K562 (cell line): ENCODE measurements around the gene PNKD. TPM values are rescaled to one million over a fixed set of nuclear protein-coding genes. Genes with fewer than 3 reads are reported as not detected.

Experiments
- ATAC-seq: fragments of 200-7000 bp; cut with Tn5 transposase; 3 replicates; pipeline ENCODE4 v1.9.1; 2020; ENCODE audit warnings: moderate library complexity
- BruUV-seq: library from RNA; stranded (reverse); fragments of 400-500 nt; replicated peaks from 2 replicates; lab custom pipeline; 2021; lab: Mats Ljungman, UMichigan
- CTCF ChIA-PET: fragments of 300-600 bp; formaldehyde crosslinking; extraction: SDS; loops from one replicate; lab custom pipeline; 2021; ENCODE audit warnings: low intra/inter-chr PET ratio; lab: Yijun Ruan, JAX
- POLR2A ChIA-PET: fragments of 300-600, 350-650 bp; sonication (Branson Sonifier 250); formaldehyde crosslinking; extraction: SDS; loops from one replicate; lab custom pipeline; 2021; ENCODE audit warnings: antibody characterized with exemption, inconsistent platforms; lab: Yijun Ruan, JAX
- DNase-seq, 4 experiments: peaks; one replicate each; pipeline versions ENCODE4 v3.0.0 to v3.0.0-alpha.2; 2011 to 2018; ENCODE audit warnings: low spot score in 3 of 4, mixed read lengths in 3 of 4; ENCODE audit errors: extremely low read depth in 1 of 4
- FAIRE-seq: peaks from 2 replicates; lab custom pipeline; 2011; peaks lifted over from hg19 to GRCh38; lab: Jason Lieb, UNC
- H2AFZ ChIP-seq: 2 replicates; pipeline ENCODE4 v1.6.0; 2011; ENCODE audit warnings: low read depth, low read length, control low read depth, inconsistent platforms
- H3K27ac ChIP-seq: fragments of 200-600 bp; 3 replicates; pipeline ENCODE4 v1.8.0; 2011; ENCODE audit warnings: low read depth, mild to moderate bottlenecking, control low read depth, inconsistent platforms, low read length, moderate library complexity, mixed read lengths; ENCODE audit errors: extremely low read depth
- H3K27me3 ChIP-seq, 2 experiments: fragments of 300-600 bp in 1 of 2; 2 replicates in 1 of 2; 3 replicates in 1 of 2; pipeline versions ENCODE4 v1.6.0 to v1.8.0; 2011; ENCODE audit warnings: inconsistent platforms in 2 of 2, low read length in 2 of 2, mild to moderate bottlenecking in 1 of 2, mixed read lengths in 1 of 2, moderate library complexity in 1 of 2; ENCODE audit not compliant: control insufficient read depth in 2 of 2, insufficient read depth in 2 of 2
- H3K36me3 ChIP-seq: fragments of 300-600 bp; 3 replicates; pipeline ENCODE4 v1.8.0; 2011; ENCODE audit warnings: mild to moderate bottlenecking, low read length, inconsistent platforms; ENCODE audit not compliant: control insufficient read depth, insufficient read depth
- H3K4me1 ChIP-seq, 2 experiments: fragments of 200-600 bp in 1 of 2; replicated peaks in 1 of 2; 2 replicates in 1 of 2; 3 replicates in 1 of 2; pipeline versions ENCODE4 v1.5.1 to v1.8.0; 2011; ENCODE audit warnings: inconsistent platforms in 2 of 2, low read length in 2 of 2, mild to moderate bottlenecking in 1 of 2, mixed read lengths in 1 of 2, moderate library complexity in 1 of 2; ENCODE audit not compliant: control insufficient read depth in 2 of 2, insufficient read depth in 2 of 2
- H3K4me2 ChIP-seq: 2 replicates; pipeline ENCODE4 v1.6.1; 2011; ENCODE audit warnings: low read length, control low read depth, inconsistent platforms, mixed read lengths; ENCODE audit not compliant: insufficient read depth
- H3K4me3 ChIP-seq: fragments of 200-600 bp; sonication (generic), shearing (Covaris generic); 2 replicates; pipeline ENCODE4 v1.5.1; 2016; ENCODE audit warnings: control low read depth, inconsistent platforms
- H3K79me2 ChIP-seq: fragments of 200-600 bp; 3 replicates; pipeline ENCODE4 v1.8.0; 2011; ENCODE audit warnings: low read length, inconsistent platforms; ENCODE audit not compliant: control insufficient read depth, insufficient read depth
- H3K9ac ChIP-seq, 2 experiments: 2 replicates each; pipeline versions ENCODE4 v1.6.0 to v1.6.1; 2011; ENCODE audit warnings: low read depth in 2 of 2, low read length in 2 of 2, control low read depth in 1 of 2, inconsistent platforms in 1 of 2, mild to moderate bottlenecking in 1 of 2, mixed read lengths in 1 of 2; ENCODE audit not compliant: insufficient read depth in 1 of 2
- H3K9me1 ChIP-seq: one replicate; pipeline ENCODE4 v1.6.0; 2011; ENCODE audit warnings: inconsistent platforms, mild to moderate bottlenecking, low read length, moderate library complexity; ENCODE audit not compliant: control insufficient read depth, insufficient read depth
- H3K9me3 ChIP-seq: replicated peaks from 2 replicates; pipeline ENCODE4 v1.5.1; 2011; ENCODE audit warnings: low read depth, low read length, inconsistent platforms; ENCODE audit not compliant: control insufficient read depth, insufficient read depth
- H4K20me1 ChIP-seq: replicated peaks from 2 replicates; pipeline ENCODE4 v1.6.1; 2011; ENCODE audit warnings: low read length, inconsistent platforms, mixed read lengths; ENCODE audit not compliant: control insufficient read depth, insufficient read depth
- E2F3 ChIP-seq: fragments of 250-450 bp; sonication (Bioruptor Pico); IDR thresholded peaks from 2 replicates; pipeline ENCODE4 v1.4.0; 2020; ENCODE audit warnings: mild to moderate bottlenecking
- ETS2 ChIP-seq: IDR thresholded peaks from 2 replicates; pipeline ENCODE4 v1.6.1; 2016; ENCODE audit warnings: borderline replicate concordance, missing genetic modification characterization, mild to moderate bottlenecking, moderate library complexity, missing compliant biosample characterization; ENCODE audit not compliant: poor library complexity, severe bottlenecking
- FIP1L1 ChIP-seq: fragments of 200-400 bp; formaldehyde crosslinking; IDR thresholded peaks from 2 replicates; pipeline ENCODE4 v1.6.1; 2018; ENCODE audit warnings: mild to moderate bottlenecking, low read depth, low read length; ENCODE audit not compliant: poor library complexity, severe bottlenecking
- FOS ChIP-seq: IDR thresholded peaks from 3 replicates; pipeline ENCODE4 v1.6.1; 2011; ENCODE audit not compliant: insufficient read length; ENCODE audit errors: extremely low read depth
- HDAC2 ChIP-seq: fragments of 450-650 bp; IDR thresholded peaks from 2 replicates; pipeline ENCODE4 v1.6.1; 2016; ENCODE audit warnings: mild to moderate bottlenecking
- IFI16 ChIP-seq: fragments of 250-450 bp; sonication (Bioruptor Pico); IDR thresholded peaks from 2 replicates; pipeline ENCODE4 v2.1.2; 2022; ENCODE audit warnings: mild to moderate bottlenecking, inconsistent platforms
- MEF2A ChIP-seq: IDR thresholded peaks from 2 replicates; pipeline ENCODE4 v1.6.1; 2011; ENCODE audit warnings: low read depth, mild to moderate bottlenecking, low read length, moderate library complexity; ENCODE audit not compliant: control insufficient read depth
- RB1 ChIP-seq: fragments of 450-650 bp; IDR thresholded peaks from 2 replicates; pipeline ENCODE4 v1.6.1; 2017; ENCODE audit warnings: low read depth, mild to moderate bottlenecking
- RFX7 ChIP-seq: fragments of 250-450 bp; sonication (Bioruptor Pico); IDR thresholded peaks from 2 replicates; pipeline ENCODE4 v1.5.1; 2021; ENCODE audit warnings: mild to moderate bottlenecking
- TBP ChIP-seq: optimal IDR thresholded peaks from 2 replicates; pipeline ENCODE3; 2011; ENCODE audit warnings: low read depth, low read length, improper control_type of control experiment
- ZC3H4 ChIP-seq: sonication (generic); formaldehyde crosslinking; IDR thresholded peaks from 2 replicates; pipeline ENCODE4 v1.9.0; 2021; ENCODE audit warnings: missing genetic modification reagents, borderline replicate concordance
- ZNF232 ChIP-seq: sonication (generic); formaldehyde crosslinking; IDR thresholded peaks from 2 replicates; pipeline ENCODE4 v1.8.0; 2022; ENCODE audit warnings: mild to moderate bottlenecking, missing genetic modification reagents
- ZNF239 ChIP-seq: fragments of 250-450 bp; sonication (Bioruptor Pico); IDR thresholded peaks from 2 replicates; pipeline ENCODE4 v1.4.0; 2020; ENCODE audit warnings: mild to moderate bottlenecking
- ZNF282 ChIP-seq: sonication (generic); formaldehyde crosslinking; IDR thresholded peaks from 2 replicates; pipeline ENCODE4 v1.8.1; 2023; ENCODE audit warnings: missing genetic modification reagents
- ZNF699 ChIP-seq: fragments of 250-450 bp; sonication (Bioruptor Pico); IDR thresholded peaks from 2 replicates; pipeline ENCODE4 v1.8.0; 2021; ENCODE audit warnings: mild to moderate bottlenecking, moderate library complexity; ENCODE audit not compliant: insufficient replicate concordance
- ZNF780A ChIP-seq: fragments of 250-450 bp; sonication (Bioruptor Pico); IDR thresholded peaks from 2 replicates; pipeline ENCODE4 v1.5.0; 2021; ENCODE audit warnings: mild to moderate bottlenecking
- ZNF785 ChIP-seq: fragments of 250-450 bp; sonication (Bioruptor Pico); IDR thresholded peaks from 2 replicates; pipeline ENCODE4 v1.4.0; 2020; ENCODE audit warnings: mild to moderate bottlenecking
- WGBS: fragments of 100-300 bp; shearing (Covaris generic); methylation state at CpG from one replicate; pipeline ENCODE4 v1.1.6; 2016; ENCODE audit warnings: low coverage, mixed read lengths; ENCODE audit not compliant: insufficient coverage; ENCODE audit errors: missing lambda C conversion rate; 5-methylcytosine and 5-hydroxymethylcytosine counted together
- in situ Hi-C: fragments of 300-500 bp; cut with MboI; formaldehyde crosslinking; loops from 4 replicates; pipeline ENCODE4 v1.15.0; 2018; ENCODE audit warnings: inconsistent platforms, mixed read lengths
- intact Hi-C: fragments of 100-400 bp; cut with micrococcal nuclease; formaldehyde crosslinking; loops from 2 replicates; pipeline ENCODE4 v1.14.2; 2022
- polyA plus RNA-seq, 8 experiments: library from polyadenylated mRNA; depleted of rRNA in 4 of 8; stranded (reverse) in 5 of 8; unstranded in 3 of 8; fragments of >200 nt; fragmentation: Nextera tagmentation in 2 of 8; fragmentation: Illumina TruSeq in 1 of 8; extraction: Ambion mirVana in 2 of 8; extraction: Trizol in 1 of 8; gene quantifications; 2 replicates each; pipeline versions ENCODE4 v1.2.1 to v1.2.3, GENCODE V29; 2011 to 2014; ENCODE audit warnings: inconsistent platforms in 1 of 8, missing spikeins in 1 of 8
- total RNA-seq, 7 experiments: library from RNA; depleted of rRNA in 6 of 7; stranded (reverse); fragments of >200 nt in 6 of 7; fragmentation: Illumina TruSeq in 2 of 7; extraction: Trizol in 2 of 7; gene quantifications; 2 replicates each; pipeline versions ENCODE4 v1.2.1 to v1.2.3, GENCODE V29; 2011 to 2021; ENCODE audit warnings: low replicate concordance in 1 of 7

PNKD gene
- total and polyA plus RNA-seq, 9 of the 15 experiments (the other 6 are each of a cell fraction or from before 2014, with no cell fraction given) = 26.0 to 105 (median 60.1) TPM

DNA sequence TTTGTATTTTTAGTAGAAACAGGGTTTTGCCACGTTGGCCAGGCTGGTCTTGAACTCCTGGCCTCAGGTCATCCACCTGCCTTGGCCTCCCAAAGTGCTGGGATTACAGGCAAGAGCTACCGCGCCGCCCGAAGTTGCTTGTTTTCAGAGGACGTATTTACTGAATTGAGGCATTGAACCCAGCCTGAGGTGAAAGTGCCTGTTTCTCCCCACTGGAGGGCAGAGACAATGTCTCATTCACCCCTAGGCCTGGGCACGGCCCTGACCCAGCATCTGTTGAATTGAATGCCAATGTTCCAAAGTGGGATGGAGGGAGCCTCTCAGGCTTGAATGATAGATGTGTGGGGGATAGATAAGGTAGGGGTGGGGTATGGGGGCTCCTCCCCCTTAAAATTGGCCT is 26.5 kb downstream of the PNKD start (continued):
- TF ChIP-seq E2F3 (CRISPR knock-in tag) (no peak), ZNF785 (CRISPR knock-in tag) (no peak), ZNF699 (CRISPR knock-in tag) (no peak), MEF2A (no peak), ZNF232 (no peak), TBP (no peak), HDAC2 (no peak), RB1 (no peak)

DNA sequence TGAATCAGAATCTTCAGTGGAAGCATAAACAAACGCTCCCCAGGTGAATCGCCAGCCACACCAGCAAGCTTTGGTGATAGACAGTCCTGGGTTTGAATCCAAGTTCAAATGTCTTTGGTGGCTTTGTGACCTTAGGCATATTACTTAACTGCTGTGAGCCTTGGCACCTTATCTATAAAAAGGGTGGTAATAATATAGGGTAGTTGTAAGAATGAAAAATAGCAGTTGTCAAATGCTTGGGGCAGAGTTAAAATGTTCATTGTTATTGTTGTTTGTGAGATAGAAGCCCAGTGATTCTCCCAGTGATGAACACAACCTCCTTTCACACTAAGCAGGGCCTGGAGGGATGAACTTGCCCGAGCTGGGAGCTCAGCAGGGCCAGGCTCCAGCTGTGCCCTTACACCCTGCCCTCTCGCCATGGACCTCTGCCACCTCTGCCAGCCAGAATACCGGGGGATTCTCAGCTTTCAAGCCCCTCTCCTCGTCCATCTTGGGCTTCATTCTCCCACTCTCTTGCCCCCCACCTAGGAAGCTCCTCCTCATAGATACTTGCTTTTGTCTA is 28.1 kb downstream of the PNKD start:
- no peak overlapping the region; a peak in 1 of 4 replicates for H3K9ac ChIP-seq
- intact Hi-C loops = no loop called here

More for the DNA sequence above, 28.1 kb downstream of the PNKD start:
- Histone ChIP-seq H3K9me3 (no peaks in the 10 kb centered on the region), H3K27ac (no peak overlapping the region), H3K4me1 (peaks cover 18 to 30% of the 10 kb centered on the region in 2 experiments; a peak in 4 of 5 replicates), H3K4me2 (no peak overlapping the region), H3K27me3 (no peaks in the 10 kb centered on the region), H3K36me3 (no peaks in the 10 kb centered on the region), H3K9me1 (peaks cover 3% of the 10 kb centered on the region), H3K4me3 (no peak overlapping the region), H3K79me2 (no peaks in the 10 kb centered on the region), H4K20me1 (no peaks in the 10 kb centered on the region), H2AFZ (no peak overlapping the region)
- FAIRE-seq (no peak), ATAC-seq (no peak), DNase-seq (no peak)
- TF ChIP-seq RFX7 = no peak
- TF ChIP-seq ZNF239 = no peak
- no peak for TF ChIP-seq ZNF780A (CRISPR knock-in tag)
- no peak for TF ChIP-seq ZC3H4 (CRISPR knock-in tag)
- TF ChIP-seq ZNF282 (CRISPR knock-in tag) = no peak
- TF ChIP-seq FIP1L1 = no peak
- TF ChIP-seq FOS = no peak
- no peak for TF ChIP-seq ETS2
- TF ChIP-seq IFI16 (CRISPR knock-in tag) = no peak
- WGBS = 48% methylated on average over 6 of the region's 6 CpGs
- POLR2A ChIA-PET = interaction anchor here (0.6 kb wide), 1 partner anchor 96 kb away, joined by 3 read pairs; no protein-coding TSS in a partner anchor
- CTCF ChIA-PET = no interaction called here
- in situ Hi-C loops = no loop called here
- no TSS peak for BruUV-seq
